HT-29 (cell line): ENCODE data around the gene DZIP1. TPM values are rescaled to one million over a fixed set of nuclear protein-coding genes. Genes with fewer than 3 reads are reported as not detected.
"Not testable (repeated sequence)": the region's sequence is repeated elsewhere in the genome, so short reads cannot be mapped to it uniquely, and the experiment has no call there.

Experiments used
- DNase-seq: peaks from one replicate; pipeline ENCODE4 v3.0.0-alpha.2; 2015; ENCODE audit warnings: low spot score
- total RNA-seq: library from RNA; depleted of rRNA; stranded (reverse); fragments of >200 nt; shearing (Covaris generic); gene quantifications from 2 replicates; pipeline ENCODE4 v1.2.3, GENCODE V29; 2014

The DZIP1 gene
- total RNA-seq, 1 experiment from 2014 or later = not detected

- no peak for DNase-seq
Measured at GRCh38 chr13:95601906-95602305, 42.6 kb downstream of the DZIP1 start.

GRCh38 chr13:95601216-95601615 is 43.3 kb downstream of the DZIP1 start:
- DNase-seq = no peak

GRCh38 chr13:95596701-95597100 is 47.8 kb downstream of the DZIP1 start:
- no peak for DNase-seq

GRCh38 chr13:95593462-95593861 is 51.0 kb downstream of the DZIP1 start:
- no peak for DNase-seq

- DNase-seq = no peak
Measured at GRCh38 chr13:95588721-95589120, 55.8 kb downstream of the DZIP1 start.

GRCh38 chr13:95588134-95588533 is 56.4 kb downstream of the DZIP1 start:
- DNase-seq = no peak

GRCh38 chr13:95585867-95586266 is 58.6 kb downstream of the DZIP1 start:
- peak; percentile 29 for DNase-seq

GRCh38 chr13:95579303-95579702 is 65.2 kb downstream of the DZIP1 start:
- no peak for DNase-seq

- DNase-seq = no peak
Measured at GRCh38 chr13:95573221-95573620, 71.3 kb downstream of the DZIP1 start.

GRCh38 chr13:95571941-95572340 is 72.6 kb downstream of the DZIP1 start:
- no peak for DNase-seq

GRCh38 chr13:95570016-95570415 is 74.5 kb downstream of the DZIP1 start:
- DNase-seq = no peak

- no peak for DNase-seq
Measured at GRCh38 chr13:95568131-95568530, 76.4 kb downstream of the DZIP1 start.

- DNase-seq = not testable (repeated sequence)
Measured at GRCh38 chr13:95565758-95566157, 78.7 kb downstream of the DZIP1 start.

- no peak for DNase-seq
Measured at GRCh38 chr13:95564733-95565291, 79.7 kb downstream of the DZIP1 start.

GRCh38 chr13:95564091-95564490 is 80.4 kb downstream of the DZIP1 start:
- no peak for DNase-seq

- DNase-seq = no peak
Measured at GRCh38 chr13:95560387-95560786, 84.1 kb downstream of the DZIP1 start.

- peak; percentile 26 for DNase-seq
Measured at GRCh38 chr13:95559100-95559499, 85.4 kb downstream of the DZIP1 start.

- no peak for DNase-seq
Measured at GRCh38 chr13:95557013-95557412, 87.5 kb downstream of the DZIP1 start.

GRCh38 chr13:95553581-95554385 is 90.7 kb downstream of the DZIP1 start:
- DNase-seq = peak; percentile 73

- DNase-seq = no peak
Measured at GRCh38 chr13:95552539-95553441, 91.7 kb downstream of the DZIP1 start, which contains the start of gene CLDN10. Gene CLDN10 (plus strand): TSS chr13:95552720. CDS start chr13:95552754, 34 bp downstream.

- no peak for DNase-seq
Measured at GRCh38 chr13:95552208-95552538, 92.3 kb downstream of the DZIP1 start.

GRCh38 chr13:95547531-95548167 is 96.9 kb downstream of the DZIP1 start:
- no peak for DNase-seq
